GM19035 (cell line): ENCODE data around the gene TMIE.

Experiments
- ATAC-seq: cut with Tn5 transposase; IDR thresholded peaks from one replicate; pipeline ENCODE4 v1.9.1; 2021; ENCODE audit not compliant: unreplicated experiment

The TMIE gene

DNA sequence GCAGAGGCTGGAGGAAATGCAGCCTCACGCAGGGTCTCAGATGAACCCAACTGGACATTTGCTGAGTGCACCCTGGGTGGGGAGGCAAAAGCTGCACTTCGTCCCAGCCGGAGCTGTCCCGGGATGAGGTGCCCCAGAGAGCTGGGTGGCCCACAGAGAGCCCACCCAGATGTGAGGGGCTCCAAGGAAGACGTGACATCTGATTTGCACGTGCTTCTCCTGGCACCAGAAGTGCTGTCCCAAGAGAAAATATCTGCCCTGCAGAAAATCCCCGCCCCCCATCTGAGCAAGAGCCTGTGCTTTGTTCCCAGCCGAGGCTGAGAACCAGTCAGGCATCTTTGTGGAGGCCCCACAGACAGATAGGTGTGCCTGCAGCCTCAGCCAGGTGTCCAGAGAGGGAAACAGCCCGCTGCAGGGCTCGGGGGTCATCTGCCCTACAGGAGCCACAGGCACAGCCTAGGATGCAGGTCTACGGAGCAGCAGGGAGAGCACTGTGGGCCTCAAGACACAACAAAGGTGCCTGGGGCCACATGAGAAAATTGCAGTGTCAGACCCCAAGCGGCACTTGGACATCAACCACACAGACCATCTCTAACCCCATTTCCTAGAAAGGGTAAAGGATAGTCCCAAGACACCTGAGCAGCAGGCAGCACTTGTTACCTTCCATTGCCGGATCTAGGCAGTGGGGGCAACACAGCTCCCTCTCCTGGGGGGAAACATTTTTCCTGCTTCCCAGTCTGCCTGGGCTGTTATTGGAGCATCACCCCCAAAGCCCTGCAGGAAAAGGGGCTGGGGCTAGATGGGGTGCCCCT lies 5.8 kb downstream of the TMIE start:
- no peak for ATAC-seq

DNA sequence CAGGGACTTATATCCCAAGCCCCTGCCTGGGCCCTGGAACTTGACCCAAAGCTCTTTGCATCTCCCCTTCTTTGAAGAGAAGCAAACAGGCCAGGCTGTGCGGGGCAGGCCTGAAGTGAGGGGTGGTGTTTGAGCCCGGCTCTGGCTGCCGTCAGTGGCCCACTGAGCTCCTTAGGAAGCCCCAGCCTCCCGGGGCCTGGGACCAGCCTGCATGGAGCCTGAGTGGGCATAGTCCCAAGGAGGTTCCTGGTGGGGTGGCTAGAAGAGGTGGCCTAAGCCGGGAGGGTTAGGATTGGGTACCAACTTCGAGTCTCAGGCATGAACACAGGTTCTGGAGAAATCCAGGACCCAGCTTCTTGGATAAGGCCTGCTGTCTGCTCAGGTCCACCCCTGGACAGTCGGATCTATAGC lies 6.4 kb downstream of the TMIE start:
- ATAC-seq = no peak

DNA sequence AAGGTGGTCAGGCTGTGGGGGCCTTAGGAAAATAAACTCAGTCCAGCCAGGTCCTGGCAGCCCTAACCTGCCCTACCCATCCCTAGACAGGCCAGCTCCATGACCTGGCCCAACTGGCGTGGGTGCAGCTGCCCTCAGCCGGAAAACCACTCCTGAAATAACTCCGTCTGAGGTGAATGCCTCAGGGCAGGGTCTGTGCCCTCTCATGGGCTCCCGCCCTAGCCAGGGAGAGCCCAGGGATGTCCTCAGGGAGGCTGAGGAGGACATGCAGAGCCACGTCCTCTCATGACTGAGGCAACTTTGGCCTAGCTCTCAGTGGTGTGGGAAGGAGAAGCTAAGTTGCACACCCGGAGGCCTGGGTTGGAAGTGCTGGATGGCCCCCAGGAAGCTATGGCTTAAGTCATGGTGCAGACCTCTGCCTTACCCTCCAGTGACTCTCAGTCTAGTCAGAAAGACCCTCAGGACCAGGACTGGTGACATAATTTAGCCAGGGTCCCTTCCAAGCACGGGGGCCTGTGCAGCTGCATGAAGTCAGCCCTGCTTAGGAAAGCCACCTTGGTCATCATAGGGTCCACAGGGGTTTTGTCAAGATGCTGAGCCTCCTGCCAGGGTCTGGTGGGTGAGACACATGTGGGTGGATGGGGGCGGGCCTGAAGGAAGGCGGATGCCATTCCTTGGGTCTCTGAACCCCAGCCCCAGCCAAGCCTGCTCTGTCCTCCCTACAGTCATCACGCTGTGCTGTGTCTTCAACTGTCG lies 7.4 kb downstream of the TMIE start:
- no peak for ATAC-seq

DNA sequence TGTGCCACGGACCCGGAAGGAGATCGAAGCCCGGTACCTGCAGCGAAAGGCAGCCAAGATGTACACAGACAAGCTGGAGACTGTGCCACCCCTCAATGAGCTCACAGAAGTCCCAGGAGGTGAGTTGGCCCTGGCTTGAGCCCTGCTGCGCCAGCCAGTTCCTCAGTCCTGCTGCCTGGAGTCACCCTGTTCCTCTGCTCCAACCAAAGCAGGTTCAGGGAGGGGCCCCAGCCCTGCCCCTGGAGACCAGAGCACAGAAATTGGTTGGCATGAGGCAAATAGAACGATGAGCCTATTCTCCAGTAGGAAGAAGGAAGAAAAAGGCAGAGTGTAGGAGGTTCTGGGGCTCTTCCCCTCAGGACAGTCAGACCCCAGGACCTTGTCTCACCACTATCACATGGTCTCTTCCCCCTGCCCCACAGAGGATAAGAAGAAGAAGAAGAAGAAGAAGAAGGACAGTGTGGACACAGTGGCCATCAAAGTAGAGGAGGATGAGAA lies 8.0 kb downstream of the TMIE start:
- no peak for ATAC-seq

DNA sequence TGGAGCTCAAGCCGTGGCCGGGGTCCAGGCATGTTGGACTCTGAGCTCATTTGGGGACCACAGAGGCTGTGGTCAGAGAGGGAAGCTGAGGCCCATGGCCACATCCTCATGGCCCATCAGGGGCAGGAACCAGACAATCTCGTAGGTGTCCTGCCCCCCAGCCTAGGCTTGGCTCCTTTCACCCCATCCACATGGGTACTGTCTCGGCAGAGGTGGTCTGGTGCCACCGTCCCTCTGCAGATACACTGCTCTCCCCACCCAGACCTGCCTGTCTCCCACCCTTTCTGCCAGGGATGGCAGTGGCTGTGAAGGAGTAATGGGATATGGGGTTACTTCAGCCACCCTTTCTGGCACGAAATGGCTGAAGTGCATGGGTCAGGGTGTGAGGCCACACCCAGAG lies 8.5 kb downstream of the TMIE start:
- ATAC-seq = no peak

DNA sequence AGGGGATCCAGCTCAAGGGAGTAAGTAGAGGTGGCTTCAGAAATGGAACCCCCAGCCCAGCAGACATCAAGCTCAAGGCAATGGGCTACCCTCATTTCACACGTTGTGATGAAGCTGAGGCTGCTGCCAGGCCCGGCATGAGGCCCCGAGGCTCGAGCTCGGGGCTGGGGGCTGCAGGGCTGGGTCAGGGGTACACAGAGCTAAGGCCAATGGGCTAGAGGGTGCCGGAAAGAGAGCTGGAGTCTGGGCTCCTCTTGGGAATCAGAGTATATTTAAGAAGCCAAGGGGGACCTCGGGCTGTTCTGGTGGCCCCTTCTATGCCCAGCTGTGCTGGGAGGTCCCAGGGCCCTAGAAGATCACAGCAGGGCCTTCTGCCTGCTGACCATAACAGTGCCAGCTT lies 9.0 kb downstream of the TMIE start:
- no peak for ATAC-seq

DNA sequence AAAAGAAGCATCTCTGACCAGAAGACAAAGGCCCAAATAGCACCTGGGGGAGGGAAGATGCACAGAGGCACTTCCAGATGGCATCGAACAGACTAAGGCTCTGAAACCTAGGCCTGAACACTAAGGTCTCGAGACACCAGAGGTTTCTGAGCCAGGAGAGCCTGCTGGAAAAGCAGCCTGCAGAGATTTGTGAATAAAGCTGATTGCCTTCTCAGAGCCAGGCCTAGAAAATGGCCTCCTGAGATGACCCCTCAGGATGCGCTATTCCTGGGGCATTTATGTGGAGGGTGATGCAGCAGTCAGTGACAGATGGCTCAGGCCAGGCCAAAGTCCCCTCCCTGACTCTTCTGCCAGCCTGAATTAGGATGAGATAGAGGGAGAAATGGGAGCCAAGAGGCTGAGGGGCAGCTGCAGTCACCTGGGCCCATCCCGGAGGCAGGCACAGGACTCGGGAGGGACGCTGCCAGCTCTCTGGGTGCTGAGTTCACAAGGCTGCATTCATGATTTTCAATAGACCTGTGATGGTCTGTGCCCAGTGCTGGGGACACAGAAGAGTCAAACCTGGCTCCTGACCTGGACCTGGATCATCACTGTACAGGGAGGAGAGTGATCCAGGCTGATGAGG lies 9.6 kb downstream of the TMIE start:
- ATAC-seq = no peak

DNA sequence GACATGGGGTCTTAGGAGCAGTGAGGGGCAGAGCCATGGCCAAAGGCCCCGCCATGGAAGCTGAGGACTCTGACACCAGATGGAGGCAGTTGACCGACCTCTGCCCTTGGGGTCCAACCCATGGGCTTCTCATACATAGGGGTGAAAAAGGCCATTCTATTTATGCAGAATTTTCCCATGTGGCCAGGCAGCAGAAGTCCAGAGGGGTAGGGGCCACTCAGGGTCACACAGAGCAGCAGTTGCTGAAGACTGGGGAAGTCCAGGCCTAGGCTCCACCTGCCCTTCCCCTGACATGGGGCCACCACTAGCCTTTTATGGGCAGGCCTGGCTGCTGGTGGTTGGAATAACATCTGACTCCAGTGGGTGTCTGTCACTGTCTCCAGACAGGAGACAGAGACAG lies 10.1 kb downstream of the TMIE start:
- no peak for ATAC-seq

DNA sequence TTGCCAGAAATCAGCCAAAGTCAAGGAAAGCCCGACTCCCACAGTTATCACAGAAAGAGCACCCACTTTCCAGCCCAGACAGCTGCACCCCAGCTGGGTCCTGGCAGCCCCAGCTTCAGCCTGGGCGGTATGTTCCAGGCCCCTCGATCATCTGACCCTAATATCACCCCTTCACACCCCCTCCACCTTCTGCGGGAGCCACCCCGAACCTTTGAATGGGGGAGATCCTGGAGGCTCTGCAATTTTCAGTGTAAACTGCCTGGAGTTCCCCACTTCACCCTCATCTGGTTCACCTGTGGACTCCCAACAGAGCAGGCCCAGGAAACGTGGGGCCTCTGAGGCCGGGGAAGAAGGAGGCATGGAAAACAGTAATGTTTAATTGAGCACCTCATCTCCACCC lies 10.6 kb downstream of the TMIE start:
- no peak for ATAC-seq

DNA sequence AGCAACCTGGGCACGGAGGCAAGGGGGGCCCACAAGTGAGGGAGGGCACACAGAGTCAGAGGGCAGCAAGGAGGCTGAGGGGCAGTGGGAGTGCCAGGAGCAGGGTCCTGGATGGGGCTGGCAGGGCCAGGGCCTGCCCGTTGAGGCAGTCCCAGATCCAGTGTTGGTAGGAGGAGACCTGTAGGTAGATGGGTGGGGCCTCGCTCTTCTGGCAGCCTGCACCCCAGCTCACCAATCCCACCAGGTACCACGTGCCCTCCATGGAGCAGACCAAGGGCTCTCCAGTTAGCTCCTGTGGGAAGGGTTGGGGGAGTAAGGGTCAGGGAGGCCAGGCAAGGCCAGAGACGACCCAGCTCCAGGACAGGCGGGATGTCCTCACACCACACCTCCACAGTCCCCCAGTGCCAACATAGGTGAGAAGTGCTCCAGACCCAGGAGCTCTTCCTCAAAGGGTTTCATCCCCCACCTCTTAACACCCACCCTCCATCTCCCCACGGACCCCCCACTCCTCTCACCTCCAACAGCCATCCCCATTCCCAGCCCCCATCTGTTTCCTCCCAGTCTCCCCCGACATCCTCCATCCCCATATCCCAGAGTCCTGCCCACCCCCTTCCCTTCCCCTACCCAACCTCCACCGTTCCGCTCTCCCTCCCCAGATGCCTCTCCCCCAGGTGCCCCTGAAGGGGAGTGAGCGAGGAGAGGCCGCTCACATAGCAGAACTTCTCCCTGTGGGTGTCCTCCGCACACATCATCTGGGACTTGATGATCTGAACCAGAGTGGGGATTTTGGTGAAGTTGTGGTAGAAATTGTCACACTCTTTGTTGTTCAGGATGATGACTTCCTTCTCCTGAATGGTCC lies 11.2 kb downstream of the TMIE start:
- ATAC-seq = no peak

DNA sequence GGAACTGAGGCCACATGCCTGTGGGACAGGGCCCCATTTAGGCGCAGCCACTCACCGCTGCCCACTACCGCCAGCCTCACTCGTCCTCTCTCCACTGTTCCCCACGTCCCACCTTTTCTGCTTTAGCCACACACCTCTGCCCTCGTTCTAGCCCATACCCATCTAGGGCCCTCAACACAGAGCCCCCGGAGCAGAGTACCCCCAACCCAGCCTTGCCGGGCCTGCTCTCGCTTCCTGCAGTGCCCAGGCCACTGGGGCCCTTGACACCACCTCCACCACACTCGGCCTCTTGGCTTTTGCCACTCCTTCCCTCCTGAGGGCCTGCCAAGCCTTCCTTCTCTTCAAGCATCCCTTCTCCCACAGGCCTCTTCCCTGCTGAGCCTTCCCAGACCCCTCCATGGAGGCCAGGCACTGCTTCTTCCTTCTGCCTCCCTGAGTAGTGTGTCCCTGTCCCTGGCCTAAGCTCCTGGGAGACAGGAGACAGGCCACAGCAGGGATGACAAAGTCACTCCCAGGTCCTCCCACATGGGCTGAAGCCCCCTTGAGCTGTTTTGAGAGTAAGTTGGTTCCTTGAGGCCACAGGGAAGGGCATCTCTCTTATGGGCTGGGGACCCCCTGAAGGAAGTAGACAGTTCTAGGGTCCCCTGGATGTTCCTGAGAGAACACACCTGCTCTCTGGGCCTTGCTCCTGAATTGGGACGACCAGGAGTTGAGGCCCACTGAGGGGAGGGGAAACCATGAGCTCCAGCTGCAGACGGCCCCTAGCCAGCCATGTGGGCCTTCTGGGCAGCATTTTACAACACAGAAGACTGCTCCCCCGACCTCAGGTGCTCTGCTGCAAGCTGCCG lies 12.1 kb downstream of the TMIE start:
- ATAC-seq = no peak

DNA sequence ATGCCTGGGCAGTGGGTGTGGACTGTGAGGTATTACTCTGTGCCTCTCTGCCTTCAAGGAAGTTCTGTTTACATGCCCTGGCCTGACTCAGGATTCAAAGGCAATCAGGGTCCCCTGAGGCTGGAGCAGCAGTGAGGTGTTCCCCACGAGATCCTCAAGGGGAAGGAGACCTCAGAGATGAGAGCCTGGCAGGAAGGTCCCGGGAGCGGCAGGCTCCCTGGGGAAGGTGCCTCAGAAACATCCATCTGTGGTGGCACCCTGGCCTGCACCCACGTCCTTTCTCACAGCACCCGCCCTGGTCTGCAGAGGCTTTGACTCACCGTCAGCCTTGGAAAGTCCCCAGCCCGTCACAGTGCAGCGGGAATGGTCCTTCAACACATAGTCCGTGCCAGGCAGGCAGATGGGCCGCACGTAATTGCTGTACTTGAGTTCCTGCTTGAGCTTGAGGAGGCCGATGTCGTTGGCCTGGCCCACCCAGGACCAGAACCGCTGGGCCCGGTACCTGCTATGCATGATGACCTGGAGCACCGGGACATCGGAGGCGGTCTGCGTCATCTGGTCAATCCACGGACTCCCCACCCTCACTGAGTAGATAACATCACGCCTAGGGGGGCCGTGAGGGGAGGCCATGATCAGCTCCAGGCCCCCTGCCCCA lies 12.8 kb downstream of the TMIE start:
- ATAC-seq = no peak

DNA sequence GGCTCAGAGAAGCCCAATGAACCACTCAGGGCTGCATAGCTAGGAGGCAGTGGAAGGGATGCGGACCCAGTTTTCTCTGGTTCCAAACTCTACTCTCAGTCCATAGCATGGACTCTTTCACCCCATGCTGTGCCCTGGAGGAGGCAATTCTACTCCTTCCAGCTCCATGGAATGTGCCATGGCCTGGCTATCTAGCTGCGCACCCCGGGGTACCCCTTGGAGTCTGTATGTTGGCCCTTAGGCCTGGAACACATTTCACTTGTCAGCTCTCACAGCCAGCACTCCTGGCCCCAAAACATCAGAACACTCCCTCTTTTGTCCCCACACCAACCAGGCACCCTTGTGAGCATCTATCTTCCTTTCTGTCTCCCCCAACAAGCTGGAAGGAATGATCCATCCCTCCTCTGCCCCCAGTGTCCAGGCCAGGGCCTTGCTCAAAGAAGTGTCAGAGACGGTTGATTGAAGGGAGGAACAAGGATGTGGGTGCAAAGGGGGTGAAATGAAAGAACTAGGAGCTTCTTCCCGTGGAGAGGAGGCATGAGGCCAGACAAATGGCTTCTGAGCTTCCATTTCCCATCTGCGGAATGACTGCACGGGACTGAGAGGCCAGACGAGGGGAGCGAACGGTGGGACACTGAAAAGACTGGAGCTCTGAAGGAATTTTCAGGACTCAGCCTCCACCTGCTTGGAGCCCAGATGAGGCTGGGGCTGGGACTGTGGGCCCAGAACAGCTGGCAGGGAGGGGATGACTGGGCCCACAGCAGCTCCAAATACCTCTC lies 13.7 kb downstream of the TMIE start:
- no peak for ATAC-seq

DNA sequence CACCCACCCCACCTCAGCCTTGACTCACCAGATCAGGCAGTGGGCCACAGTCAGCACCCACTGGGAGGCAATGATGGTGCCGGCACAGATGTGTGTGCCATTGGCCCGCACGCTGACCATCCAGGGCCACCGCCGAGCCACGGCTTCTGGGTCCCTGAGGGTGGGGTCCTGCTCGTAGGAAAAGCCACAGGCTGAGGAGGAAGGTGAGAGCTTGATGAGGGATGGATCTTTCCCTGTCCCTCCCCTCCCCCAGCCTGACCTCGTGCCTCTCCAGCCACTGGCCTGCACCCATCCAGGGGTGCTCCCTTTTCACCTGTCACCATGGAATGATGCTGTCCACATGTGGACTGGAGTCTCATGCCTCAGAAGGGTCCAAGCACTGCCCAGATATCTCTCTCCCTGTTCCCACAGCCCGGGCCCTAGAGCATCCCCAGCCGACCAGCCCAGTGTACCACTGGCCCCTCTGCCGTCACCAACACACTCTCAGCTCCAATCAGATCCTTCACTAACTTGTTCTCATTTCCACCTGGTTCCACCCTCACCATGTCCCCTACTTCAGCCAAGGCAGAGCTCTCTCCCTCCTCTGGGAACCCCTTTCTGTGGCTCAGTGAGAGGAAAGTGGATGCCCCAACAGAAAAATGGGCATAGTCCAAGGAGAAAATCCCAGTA lies 14.4 kb downstream of the TMIE start:
- no peak for ATAC-seq

DNA sequence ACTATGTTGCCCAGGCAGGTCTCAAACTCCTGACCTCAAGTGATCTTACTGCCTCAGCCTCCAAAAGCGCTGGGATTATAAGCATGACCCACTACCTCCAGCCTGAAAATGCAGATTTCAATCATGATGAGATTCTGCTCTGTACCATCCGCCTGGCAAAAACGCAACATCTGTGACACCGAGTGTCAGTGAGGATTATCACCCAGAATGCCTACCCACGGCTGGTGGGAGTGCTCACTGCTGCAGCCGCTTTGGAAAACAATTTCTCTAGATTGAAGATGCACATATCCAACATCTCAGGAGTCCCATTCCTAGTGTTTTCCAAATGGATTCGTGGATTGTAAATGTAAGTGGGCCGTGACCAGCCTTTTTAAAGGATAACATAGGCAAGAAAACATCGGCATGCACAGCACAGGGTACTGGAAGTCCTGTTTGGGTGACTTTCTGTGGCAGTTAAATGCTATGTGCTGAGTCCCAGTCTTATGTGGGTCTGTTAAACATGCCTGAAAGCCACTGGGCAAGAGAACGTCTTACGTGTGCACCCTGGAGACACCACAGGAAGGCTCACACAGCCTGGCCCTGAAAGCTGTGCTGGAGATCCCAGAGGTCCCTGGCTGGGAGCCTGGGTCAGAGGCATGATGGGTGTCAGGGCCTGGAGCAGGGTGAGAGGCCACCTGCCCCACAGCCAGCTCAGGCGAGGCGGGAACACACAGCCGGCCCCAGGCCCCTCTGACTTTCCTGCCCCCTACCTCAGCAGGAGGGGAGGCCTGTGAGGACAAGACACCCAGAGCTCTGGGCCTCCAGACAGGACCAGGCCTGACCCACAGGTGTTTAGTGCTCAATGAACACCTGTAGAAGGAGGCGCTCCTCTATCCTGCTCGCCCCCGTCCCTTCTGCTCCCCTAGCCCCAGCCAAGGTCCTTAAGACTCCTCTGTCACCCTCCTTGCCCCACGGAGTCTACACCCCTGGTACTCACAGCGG lies 15.6 kb downstream of the TMIE start:
- ATAC-seq = no peak

DNA sequence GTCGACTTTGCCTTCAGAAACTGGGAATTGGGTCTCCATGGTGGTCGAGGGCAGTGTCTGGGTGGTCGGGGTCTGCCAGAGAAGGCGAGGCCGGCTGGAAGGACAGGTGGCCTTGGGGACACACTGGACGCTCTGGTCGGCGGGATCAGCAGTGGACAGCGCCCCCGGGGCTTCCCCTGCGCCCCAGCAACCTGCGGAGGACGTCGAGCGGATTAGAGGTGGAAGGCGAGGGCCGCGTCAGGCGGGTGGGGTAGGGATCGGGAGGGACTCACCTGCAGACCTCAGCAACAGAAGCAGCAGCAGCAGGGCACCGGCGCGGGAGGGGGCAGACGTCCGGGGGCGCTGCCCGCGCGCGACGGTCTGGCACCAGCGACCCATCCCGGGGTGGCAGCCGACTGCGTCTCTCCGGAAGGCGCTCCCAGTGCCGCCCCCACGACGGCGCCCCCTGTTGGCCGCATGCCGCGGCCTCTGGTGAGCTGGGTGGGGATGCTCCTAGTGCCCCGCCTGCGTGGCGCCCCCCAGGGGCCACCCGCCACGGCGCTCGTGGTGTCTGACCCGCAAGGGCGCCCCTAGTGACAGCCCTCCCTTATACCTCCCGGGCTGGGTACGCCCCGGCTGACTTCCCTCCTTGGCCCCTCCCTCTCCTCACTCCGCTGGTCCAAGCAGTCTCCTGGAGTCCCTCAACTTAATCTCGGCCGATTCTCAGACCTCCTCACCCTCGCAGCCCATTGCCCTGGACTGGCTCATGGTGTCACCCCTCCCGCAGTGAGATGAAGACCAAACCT lies 16.4 kb downstream of the TMIE start, which contains the start of gene PRSS50:
PRSS50 (minus strand) TSS at position 423 of the 785 bp plus-strand sequence; CDS start at position 378, 45 bp downstream.
- no peak for ATAC-seq
